Gastroesophageal sphincter (tissue), 4 donors: Measurements from ENCODE around the gene PDE11A. TPM values are rescaled to one million over a fixed set of nuclear protein-coding genes. Genes with fewer than 3 reads are reported as not detected.

Source experiments
- ATAC-seq: fragments of 150-250 bp; one replicate; pipeline ENCODE4 v1.9.1; 2016; ENCODE audit warnings: mild to moderate bottlenecking, moderate library complexity
- H3K27ac ChIP-seq, 4 donors: fragments of 200-600 bp; sonication (generic) in 3 of 4; 1 replicate in 3 of 4; 2 replicates in 1 of 4; pipeline ENCODE4 v1.5.1; 2016 to 2019
- H3K27me3 ChIP-seq: fragments of 200-600 bp; sonication (generic); one replicate; pipeline ENCODE4 v1.5.1; 2019
- H3K36me3 ChIP-seq, 2 donors: fragments of 200-600 bp; sonication (generic); one replicate each; pipeline ENCODE4 v1.5.1; 2019; ENCODE audit warnings: control low read depth in 1 of 2
- H3K4me1 ChIP-seq, 3 donors: fragments of 200-600 bp; sonication (generic); 1 replicate in 2 of 3; 2 replicates in 1 of 3; pipeline ENCODE4 v1.5.1; 2016 to 2019; ENCODE audit warnings: control low read depth in 2 of 3
- H3K4me3 ChIP-seq, 2 donors: fragments of 200-600 bp; sonication (generic); one replicate each; pipeline ENCODE4 v1.5.1; 2019; ENCODE audit warnings: mild to moderate bottlenecking in 1 of 2, moderate library complexity in 1 of 2
- H3K9me3 ChIP-seq, 3 donors: fragments of 200-600 bp; sonication (generic); one replicate each; pipeline ENCODE4 v1.5.1; 2017 to 2019; ENCODE audit warnings: control low read depth in 2 of 3
- EP300 ChIP-seq: sonication (generic); formaldehyde crosslinking; IDR thresholded peaks from one replicate; pipeline ENCODE4 v1.6.1; 2017; ENCODE audit warnings: antibody characterized with exemption, mild to moderate bottlenecking
- POLR2A ChIP-seq, 2 donors: fragments of 450-650 bp; IDR thresholded peaks; one replicate each; pipeline ENCODE4 v1.6.1; 2017; ENCODE audit warnings: antibody characterized with exemption in 2 of 2, mild to moderate bottlenecking in 2 of 2, moderate library complexity in 1 of 2
- POLR2AphosphoS5 ChIP-seq: sonication (generic); formaldehyde crosslinking; IDR thresholded peaks from one replicate; pipeline ENCODE4 v1.6.1; 2017; ENCODE audit warnings: antibody characterized with exemption
- WGBS, 2 donors: methylation state at CpG; one replicate each; pipeline ENCODE4 v1.1.5; 2018; ENCODE audit warnings: low coverage in 1 of 2; 5-methylcytosine and 5-hydroxymethylcytosine counted together
- total RNA-seq, 4 donors: library from RNA; depleted of rRNA; stranded (reverse); fragments of >200 nt; gene quantifications; one replicate each; pipeline ENCODE4 v1.1.0, GENCODE V29; 2016
- TF ChIP-seq, protein P1 (sequence below), 4 experiments: fragments of 200-600 bp in 2 of 4; fragments of 450-650 bp in 2 of 4; sonication (generic) in 1 of 4; IDR thresholded peaks; one replicate each; pipeline ENCODE4 v1.5.1; 2017 to 2019; ENCODE audit warnings: antibody characterized with exemption in 4 of 4, mild to moderate bottlenecking in 2 of 4, moderate library complexity in 2 of 4

Gene PDE11A
- total RNA-seq, 4 donors from 2014 or later = 0.13 to 1.9 (median 0.16) TPM; not detected in 1

DNA sequence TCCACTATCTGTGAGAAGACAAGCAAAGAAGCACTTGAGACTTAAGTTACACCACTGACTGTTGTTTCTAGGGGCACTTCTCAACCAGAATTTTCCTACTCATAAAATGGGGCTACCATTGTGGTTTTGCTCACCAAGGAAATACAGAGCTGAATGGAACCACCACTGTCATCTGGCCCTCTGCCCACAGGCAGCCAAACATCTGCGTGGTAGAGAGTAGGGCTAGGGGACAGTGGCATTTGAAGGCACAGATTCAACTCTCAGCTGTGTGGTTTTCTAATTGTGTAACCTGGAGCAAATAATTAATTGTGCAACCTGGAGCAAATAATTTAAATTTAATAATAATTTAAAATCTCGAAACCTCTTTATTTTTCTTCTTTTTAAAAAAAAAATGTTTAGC lies 79.6 kb downstream of the PDE11A start:
- WGBS, 2 donors = 78 to 100% methylated on average over 1 to 2 of the region's 2 CpGs
- H3K27me3 ChIP-seq = peaks cover 4% of the 10 kb centered on the region
- no peak overlapping the region for H3K27ac ChIP-seq
- H3K9me3 ChIP-seq = no peaks in the 10 kb centered on the region
- no peaks in the 10 kb centered on the region for H3K36me3 ChIP-seq
- no peaks in the 10 kb centered on the region for H3K4me1 ChIP-seq
- no peak for TF ChIP-seq POLR2AphosphoS5
- TF ChIP-seq, protein P1, sequence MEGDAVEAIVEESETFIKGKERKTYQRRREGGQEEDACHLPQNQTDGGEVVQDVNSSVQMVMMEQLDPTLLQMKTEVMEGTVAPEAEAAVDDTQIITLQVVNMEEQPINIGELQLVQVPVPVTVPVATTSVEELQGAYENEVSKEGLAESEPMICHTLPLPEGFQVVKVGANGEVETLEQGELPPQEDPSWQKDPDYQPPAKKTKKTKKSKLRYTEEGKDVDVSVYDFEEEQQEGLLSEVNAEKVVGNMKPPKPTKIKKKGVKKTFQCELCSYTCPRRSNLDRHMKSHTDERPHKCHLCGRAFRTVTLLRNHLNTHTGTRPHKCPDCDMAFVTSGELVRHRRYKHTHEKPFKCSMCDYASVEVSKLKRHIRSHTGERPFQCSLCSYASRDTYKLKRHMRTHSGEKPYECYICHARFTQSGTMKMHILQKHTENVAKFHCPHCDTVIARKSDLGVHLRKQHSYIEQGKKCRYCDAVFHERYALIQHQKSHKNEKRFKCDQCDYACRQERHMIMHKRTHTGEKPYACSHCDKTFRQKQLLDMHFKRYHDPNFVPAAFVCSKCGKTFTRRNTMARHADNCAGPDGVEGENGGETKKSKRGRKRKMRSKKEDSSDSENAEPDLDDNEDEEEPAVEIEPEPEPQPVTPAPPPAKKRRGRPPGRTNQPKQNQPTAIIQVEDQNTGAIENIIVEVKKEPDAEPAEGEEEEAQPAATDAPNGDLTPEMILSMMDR (IDR thresholded peaks at IDR 0.05) = no peak
- TF ChIP-seq EP300 = no peak
- no peak for TF ChIP-seq POLR2A (IDR thresholded peaks at IDR 0.05)
- ATAC-seq = no peak
- no peak overlapping the region for H3K4me3 ChIP-seq

DNA sequence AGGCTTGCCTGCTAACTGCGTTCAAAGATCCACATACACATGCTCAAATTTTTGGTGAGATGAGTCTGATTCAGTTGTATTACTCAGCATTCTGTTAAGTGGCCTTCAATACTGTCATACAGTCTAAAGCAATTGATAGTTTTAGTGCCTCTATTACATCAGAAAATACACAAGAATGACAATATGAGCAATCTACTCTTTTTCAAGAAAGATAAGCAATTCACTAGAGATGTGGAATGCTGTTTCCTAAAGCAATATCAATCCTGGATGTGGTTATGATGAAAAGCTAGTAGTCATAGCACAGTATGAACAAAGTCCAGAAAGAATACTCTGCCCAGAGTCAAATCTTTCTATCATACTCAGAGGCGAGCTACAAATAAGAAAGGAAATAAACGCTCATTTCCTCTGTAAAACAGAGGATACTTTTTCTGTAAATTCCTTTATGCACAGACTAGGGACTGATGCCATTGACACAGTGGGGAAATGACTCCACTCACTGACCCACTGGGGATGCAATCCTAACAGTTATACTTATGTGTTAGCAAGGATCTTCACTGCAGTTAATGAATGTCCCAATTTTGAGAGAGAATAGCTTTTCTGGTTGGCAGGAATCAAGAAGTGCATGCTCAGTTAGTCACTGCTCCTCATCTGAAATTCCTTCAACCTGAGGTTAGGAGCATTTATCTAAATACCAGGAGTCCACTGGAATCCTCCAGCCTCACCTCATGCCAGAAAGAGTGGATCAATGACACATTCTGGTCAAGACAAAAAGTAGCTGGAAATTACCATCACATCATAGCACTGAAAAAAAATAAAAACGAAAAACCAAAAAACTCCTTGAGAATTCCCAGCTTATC lies 83.3 kb downstream of the PDE11A start:
- H3K36me3 ChIP-seq = no peaks in the 10 kb centered on the region
- no peaks in the 10 kb centered on the region for H3K27me3 ChIP-seq
- H3K4me3 ChIP-seq = no peak overlapping the region
- H3K9me3 ChIP-seq = no peaks in the 10 kb centered on the region
- WGBS, 2 donors = 49 to 53% methylated on average over 4 of the region's 4 CpGs
- H3K4me1 ChIP-seq = no peaks in the 10 kb centered on the region
- no peak for ATAC-seq
- no peak overlapping the region for H3K27ac ChIP-seq
- TF ChIP-seq POLR2A (IDR thresholded peaks at IDR 0.05) (no peak), EP300 (no peak), POLR2AphosphoS5 (no peak)
- TF ChIP-seq, protein P1 (IDR thresholded peaks at IDR 0.05) = no peak

DNA sequence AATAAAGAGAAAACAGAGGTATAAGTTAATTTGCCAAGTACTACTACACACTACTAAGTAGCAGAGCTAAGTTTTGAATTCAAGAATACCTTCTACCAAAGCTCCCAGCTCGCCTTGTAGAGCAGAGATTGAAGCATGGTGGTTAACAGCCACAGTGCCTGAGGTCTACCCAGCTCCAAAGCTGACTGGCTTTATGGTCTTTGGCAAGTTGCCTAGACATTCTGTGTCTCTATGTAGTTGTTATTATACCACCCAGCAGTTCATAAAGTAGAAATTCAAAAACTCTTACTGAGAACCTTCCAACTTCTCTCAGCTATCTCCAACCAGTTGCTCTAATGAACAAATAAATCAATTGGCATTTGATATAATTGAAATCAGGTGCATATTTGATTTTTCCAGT lies 87.8 kb downstream of the PDE11A start:
- no peak overlapping the region for H3K4me3 ChIP-seq
- no peak overlapping the region for H3K27ac ChIP-seq
- no peaks in the 10 kb centered on the region for H3K4me1 ChIP-seq
- 11 to 33% methylated on average over 1 of the region's 1 CpG for WGBS, 2 donors
- no peaks in the 10 kb centered on the region for H3K9me3 ChIP-seq
- no peaks in the 10 kb centered on the region for H3K36me3 ChIP-seq
- H3K27me3 ChIP-seq = no peaks in the 10 kb centered on the region
- ATAC-seq = no peak
- no peak for TF ChIP-seq POLR2AphosphoS5
- TF ChIP-seq POLR2A (IDR thresholded peaks at IDR 0.05) = no peak
- TF ChIP-seq, protein P1 (IDR thresholded peaks at IDR 0.05) = no peak
- TF ChIP-seq EP300 = no peak

DNA sequence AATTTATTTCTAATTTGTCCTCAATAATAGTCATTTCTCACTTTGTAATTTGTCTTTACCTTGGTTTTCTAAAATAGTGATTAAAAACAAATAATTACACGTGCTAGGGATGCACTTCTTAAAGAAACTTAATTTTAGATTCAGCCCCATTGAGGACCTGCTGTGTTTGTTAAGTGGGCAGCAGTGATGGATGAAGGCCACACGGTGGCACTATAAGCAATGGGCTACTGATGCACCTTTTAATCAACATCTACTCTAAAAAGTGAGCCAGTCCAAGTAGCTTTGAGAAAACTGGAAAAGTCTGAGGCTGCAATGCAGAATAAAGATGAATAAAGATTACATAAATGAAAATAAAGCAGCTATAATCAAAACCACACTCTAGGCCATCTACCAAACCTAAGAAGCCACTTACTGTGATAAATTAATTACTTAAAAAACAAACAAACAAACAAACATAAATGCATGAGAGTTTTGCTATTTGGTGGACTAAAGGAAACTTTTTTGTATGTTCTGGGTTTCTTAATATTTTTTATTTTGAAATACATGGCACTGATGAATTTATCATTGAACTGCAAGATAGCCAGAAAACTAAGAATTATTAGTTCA lies 89.3 kb downstream of the PDE11A start:
- Histone ChIP-seq H3K9me3 (no peaks in the 10 kb centered on the region), H3K36me3 (no peaks in the 10 kb centered on the region), H3K4me3 (no peak overlapping the region), H3K27me3 (no peaks in the 10 kb centered on the region), H3K4me1 (no peaks in the 10 kb centered on the region), H3K27ac (no peak overlapping the region)
- no peak for ATAC-seq
- TF ChIP-seq EP300 (no peak), POLR2A (IDR thresholded peaks at IDR 0.05) (no peak)
- TF ChIP-seq, protein P1 (IDR thresholded peaks at IDR 0.05) = peak in 2 of 4 experiments; percentile 9 to 36
- 0% methylated on average over 2 of the region's 2 CpGs for WGBS, 2 donors

DNA sequence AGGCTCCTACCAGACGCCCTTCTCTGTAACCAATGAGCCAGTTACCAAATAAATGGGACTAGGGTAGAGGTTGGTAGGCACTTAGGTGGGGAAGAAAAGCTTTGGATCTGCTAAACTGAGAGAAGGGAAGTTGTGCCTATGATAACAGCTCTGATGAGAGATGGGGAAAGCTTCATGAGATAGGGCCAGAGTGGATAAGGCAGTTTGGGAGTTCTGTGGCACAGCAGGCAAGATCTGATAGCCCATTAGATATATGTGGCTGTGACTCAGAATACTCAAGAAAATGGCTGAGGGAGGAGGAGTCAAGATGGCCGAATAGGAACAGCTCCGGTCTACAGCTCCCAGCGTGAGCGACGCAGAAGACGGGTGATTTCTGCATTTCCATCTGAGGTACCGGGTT lies 99.8 kb downstream of the PDE11A start:
- Histone ChIP-seq H3K36me3 (no peaks in the 10 kb centered on the region), H3K4me3 (no peak overlapping the region), H3K27ac (no peak overlapping the region), H3K9me3 (no peaks in the 10 kb centered on the region), H3K27me3 (no peaks in the 10 kb centered on the region), H3K4me1 (no peaks in the 10 kb centered on the region)
- 17 to 82% methylated on average over 1 to 3 of the region's 8 CpGs for WGBS, 2 donors
- ATAC-seq = no peak
- TF ChIP-seq EP300 (no peak), POLR2A (IDR thresholded peaks at IDR 0.05) (no peak), POLR2AphosphoS5 (no peak)
- TF ChIP-seq, protein P1 (IDR thresholded peaks at IDR 0.05) = no peak
